A673 (cell line): ENCODE results near the gene SYNE3.

ENCODE experiments used
- CTCF ChIP-seq: fragments of 300-800, 200-600 bp; sonication (generic); conservative IDR thresholded peaks from 2 replicates; pipeline ENCODE4 v1.5.1; 2017; ENCODE audit warnings: low read depth, mild to moderate bottlenecking, antibody characterized with exemption, low read length, moderate library complexity, mixed read lengths
- EZH2 ChIP-seq: fragments of 200-600 bp; sonication (generic); IDR thresholded peaks from 2 replicates; pipeline ENCODE4 v1.6.1; 2017; ENCODE audit warnings: borderline replicate concordance, low read depth, mild to moderate bottlenecking, mixed read lengths, antibody characterized with exemption, low read length; ENCODE audit not compliant: poor library complexity, severe bottlenecking

GRCh38 chr14:95549656-95550585 is 33.5 kb upstream of the SYNE3 start:
- no peak for TF ChIP-seq CTCF
- TF ChIP-seq EZH2 = no peak
